GM21576 (cell line): ENCODE measurements around the gene TPI1.
"Not testable (repeated sequence)": the region's sequence is repeated elsewhere in the genome, so short reads cannot be mapped to it uniquely, and the experiment has no call there.

Source experiments
- ATAC-seq: cut with Tn5 transposase; IDR thresholded peaks from one replicate; pipeline ENCODE4 v1.9.1; 2021; ENCODE audit warnings: mild to moderate bottlenecking, moderate library complexity; ENCODE audit not compliant: unreplicated experiment

Gene TPI1

GRCh38 chr12:6889775-6890573, 22.6 kb downstream of the TPI1 start:
- not testable (repeated sequence) for ATAC-seq

- ATAC-seq, result peak; percentile 89
Measured at GRCh38 chr12:6890789-6891645, 23.7 kb downstream of the TPI1 start.

- ATAC-seq, result peak; percentile 9
Measured at GRCh38 chr12:6891646-6892001, 24.3 kb downstream of the TPI1 start.

DNA sequence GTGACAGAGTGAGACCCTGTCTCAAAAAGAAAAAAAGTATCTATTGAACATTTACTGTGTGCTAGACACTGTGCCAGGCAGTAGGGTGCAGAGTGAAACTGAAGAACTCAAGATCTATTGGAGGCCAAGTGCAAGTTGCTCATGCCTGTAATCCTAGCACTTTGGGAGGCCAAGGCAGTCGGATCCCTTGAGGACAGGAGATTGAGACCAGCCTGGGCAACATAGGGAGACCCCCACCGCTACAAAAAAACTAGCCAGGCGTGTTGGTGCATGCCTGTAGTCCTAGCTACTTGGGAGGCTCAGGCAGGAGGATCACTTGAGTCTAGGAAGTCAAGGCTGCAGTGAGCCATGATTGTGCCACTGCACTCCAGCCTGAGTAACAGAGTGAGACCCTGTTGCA, 25.4 kb downstream of the TPI1 start:
- ATAC-seq, result not testable (repeated sequence)

GRCh38 chr12:6894321-6894720, 27.0 kb downstream of the TPI1 start:
- ATAC-seq, result no peak

- ATAC-seq, result no peak
Measured at GRCh38 chr12:6896846-6897435, 29.6 kb downstream of the TPI1 start.

DNA sequence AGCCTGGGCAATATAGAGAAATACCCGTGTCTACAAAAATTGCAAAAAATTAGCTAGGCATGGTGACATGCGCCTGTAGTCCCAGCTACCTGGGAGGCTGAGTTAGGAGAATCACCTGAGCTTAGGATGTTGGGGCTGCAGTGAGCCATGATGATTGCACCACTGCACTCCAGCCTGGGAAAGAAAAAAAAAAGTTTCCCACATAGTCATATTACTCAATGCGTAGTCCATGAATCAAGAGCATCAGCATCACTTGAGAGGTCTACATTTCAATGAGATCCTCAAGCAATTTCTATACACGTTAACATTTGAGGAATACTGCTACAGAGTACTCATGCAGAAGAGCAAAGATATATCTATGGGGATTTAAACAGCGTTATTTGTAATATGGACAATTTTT, 32.1 kb downstream of the TPI1 start:
- no peak for ATAC-seq

DNA sequence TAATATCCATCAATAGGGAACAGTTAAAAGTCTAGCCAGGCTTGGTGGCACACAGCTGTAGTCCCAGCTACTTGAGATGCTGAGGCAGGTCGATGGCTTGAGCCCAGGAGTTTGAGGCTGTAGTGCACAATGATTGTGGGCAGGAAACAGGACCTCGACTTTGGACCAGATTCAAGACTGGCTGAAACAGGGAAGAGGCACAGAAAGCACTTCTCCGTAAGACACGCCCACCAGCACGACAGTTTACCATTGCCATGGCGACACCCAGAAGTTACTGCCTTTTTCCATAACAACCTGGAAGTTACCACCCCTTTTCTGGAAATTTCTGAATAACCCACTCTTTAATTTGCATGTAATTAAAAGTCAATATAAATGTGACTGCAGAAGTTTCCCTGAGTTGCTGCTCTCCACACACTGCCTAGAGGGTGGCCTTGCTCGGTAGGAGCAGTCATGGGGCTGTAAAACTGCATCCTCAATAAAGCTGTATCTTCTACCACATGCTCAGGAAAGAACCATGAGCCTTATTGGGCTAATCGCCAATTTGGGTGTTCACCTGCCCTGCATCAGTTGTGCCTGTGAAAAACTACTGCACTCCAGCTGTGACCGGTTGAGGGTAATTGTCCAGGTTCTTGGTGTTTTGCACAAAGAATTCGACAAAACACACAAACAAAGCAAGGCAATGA, 32.6 kb downstream of the TPI1 start:
- ATAC-seq, result no peak

DNA sequence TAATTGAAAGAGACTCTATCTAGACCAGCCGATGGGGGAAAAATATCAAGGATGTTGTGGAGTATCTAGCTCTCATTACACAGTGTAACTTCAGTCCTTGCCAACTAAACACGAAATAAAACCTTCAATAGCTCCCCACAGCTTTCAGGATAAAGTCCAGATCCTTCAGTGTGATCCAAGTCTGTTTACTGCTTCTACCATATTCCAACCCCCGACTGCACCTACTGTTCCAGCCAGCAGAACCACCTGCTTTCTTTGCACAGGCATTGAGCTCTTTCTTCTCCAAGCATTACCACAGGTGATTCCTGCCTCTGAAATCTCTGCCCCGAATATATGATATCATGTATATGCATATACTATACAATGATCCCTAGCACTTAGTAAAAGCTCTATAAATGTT, 35.1 kb downstream of the TPI1 start:
- no peak for ATAC-seq

DNA sequence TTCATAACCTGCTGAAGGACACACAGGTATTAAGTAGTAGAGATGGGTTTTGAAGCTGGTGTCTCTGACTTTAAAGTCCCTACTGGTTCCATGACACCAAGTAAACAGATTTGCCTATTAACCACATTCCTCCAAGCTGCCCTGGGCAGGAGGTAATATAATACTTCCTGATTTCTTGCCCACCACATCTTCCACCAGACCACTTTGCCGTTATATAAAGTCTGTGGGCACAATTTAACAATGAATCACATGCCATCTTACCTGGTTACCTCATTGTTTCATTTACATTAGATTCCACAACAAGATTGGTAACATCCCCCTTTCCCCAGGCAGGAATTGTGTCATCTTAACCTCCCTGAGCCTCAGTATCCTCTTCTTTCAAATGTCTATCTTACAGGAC, 36.4 kb downstream of the TPI1 start:
- ATAC-seq, result no peak

GRCh38 chr12:6904280-6905276, 37.2 kb downstream of the TPI1 start, which contains the start of gene LRRC23:
LRRC23 (plus strand) TSS chr12:6904822; CDS start chr12:6905634, 812 bp downstream.
- ATAC-seq, result peak; percentile 90

DNA sequence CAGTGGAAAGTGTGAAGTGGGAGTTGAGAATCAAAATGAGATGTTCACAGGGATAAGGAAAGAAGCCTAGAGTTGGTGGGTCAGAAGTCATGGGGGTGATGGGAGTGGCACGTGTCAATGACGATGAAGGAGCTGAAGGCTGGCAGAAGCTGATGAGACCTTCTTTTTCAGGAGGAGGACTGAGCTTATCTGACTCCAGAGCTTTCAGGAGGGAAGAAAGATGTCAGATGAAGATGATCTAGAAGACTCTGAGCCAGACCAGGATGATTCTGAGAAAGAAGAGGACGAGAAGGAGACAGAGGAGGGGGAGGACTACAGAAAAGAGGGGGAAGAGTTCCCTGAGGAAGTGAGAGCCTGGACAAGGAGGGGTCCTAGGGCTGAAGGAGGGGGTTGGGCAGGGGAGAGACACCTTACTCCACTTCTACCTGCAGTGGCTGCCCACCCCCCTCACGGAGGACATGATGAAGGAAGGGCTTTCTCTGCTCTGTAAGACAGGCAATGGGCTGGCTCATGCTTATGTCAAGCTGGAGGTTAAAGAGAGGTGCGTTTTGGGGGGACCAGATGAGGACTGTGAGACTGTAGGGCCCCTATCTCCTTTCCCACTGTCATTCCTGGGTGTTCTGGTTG, 38.2 kb downstream of the TPI1 start:
- ATAC-seq, result no peak

DNA sequence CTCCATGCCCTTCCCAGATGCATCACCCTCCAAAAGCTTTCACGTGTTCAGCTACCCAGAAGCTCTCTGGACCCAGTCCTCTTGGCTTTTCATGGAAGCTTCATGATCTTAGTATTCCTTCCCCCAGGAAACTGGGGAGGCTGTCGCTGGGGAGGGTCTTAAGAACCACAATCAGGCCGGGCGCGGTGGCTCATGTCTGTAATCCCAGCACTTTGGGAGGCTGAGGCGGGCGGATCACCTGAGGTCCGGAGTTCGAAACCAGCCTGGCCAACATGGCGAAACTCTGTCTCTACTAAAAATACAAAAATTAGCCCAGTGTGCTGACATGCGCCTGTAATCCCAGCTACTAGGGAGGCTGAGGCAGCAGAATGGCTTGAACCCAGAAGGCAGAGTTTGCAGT, 40.8 kb downstream of the TPI1 start:
- not testable (repeated sequence) for ATAC-seq

GRCh38 chr12:6909421-6910145, 42.3 kb downstream of the TPI1 start:
- no peak for ATAC-seq

DNA sequence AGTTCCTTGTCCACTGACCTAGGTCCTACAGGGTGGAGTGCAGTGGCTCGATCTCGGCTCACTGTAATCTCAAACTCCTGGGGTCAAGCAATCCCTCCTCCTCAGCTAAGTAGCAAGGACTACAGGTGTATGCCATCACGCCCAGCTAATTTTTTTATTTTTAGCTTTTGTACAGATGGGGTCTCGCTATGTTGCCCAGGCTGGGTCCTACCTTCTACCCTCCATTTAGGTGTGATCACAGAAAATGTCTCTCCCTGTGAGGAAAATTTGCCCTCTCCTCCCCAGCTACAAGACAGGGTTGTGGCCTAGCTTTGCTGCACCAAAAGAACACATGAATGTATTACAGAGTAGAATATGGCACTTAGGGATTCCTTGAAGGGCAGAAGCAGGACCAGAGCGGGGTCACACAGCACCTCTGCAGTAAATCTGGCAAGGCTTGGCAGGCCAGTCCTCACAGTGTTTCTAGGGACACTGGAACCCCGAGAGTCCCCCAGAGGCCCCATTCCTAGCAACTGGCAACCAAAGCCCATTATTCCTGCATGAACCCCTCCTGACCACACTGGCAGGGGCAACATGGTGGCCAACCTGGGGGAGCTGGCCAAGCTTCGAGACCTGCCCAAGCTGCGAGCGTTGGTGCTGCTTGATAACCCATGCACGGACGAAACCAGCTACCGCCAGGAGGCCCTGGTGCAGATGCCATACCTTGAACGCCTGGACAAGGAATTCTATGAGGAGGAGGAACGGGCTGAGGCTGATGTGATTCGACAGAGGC, 45.0 kb downstream of the TPI1 start:
- no peak for ATAC-seq

- peak; percentile 70 for ATAC-seq
Measured at GRCh38 chr12:6914246-6914946, 47.1 kb downstream of the TPI1 start, which contains the start of gene ENO2. ENO2 (plus strand) TSS chr12:6914580; CDS start chr12:6915833, 1,253 bp downstream.
